K562 treated with DMSO at 1 percent for 48 hours (cell line): ENCODE results near the gene CYP3A5. TPM values are rescaled to one million over a fixed set of nuclear protein-coding genes. Genes with fewer than 3 reads are reported as not detected.

Source experiments
- total RNA-seq: library from RNA; unstranded; fragments of 300-600 nt; gene quantifications from 2 replicates; pipeline ENCODE4 v1.2.3, GENCODE V29; 2022; ENCODE audit warnings: low replicate concordance; ENCODE audit errors: extremely low read depth

Gene CYP3A5
- total RNA-seq = not detected in 2 replicates

GRCh38 chr7:99679400-99680191 lies at the start of gene CYP3A5:
CYP3A5 (minus strand) TSS chr7:99679996; CDS start chr7:99679896, 100 bp downstream.

DNA sequence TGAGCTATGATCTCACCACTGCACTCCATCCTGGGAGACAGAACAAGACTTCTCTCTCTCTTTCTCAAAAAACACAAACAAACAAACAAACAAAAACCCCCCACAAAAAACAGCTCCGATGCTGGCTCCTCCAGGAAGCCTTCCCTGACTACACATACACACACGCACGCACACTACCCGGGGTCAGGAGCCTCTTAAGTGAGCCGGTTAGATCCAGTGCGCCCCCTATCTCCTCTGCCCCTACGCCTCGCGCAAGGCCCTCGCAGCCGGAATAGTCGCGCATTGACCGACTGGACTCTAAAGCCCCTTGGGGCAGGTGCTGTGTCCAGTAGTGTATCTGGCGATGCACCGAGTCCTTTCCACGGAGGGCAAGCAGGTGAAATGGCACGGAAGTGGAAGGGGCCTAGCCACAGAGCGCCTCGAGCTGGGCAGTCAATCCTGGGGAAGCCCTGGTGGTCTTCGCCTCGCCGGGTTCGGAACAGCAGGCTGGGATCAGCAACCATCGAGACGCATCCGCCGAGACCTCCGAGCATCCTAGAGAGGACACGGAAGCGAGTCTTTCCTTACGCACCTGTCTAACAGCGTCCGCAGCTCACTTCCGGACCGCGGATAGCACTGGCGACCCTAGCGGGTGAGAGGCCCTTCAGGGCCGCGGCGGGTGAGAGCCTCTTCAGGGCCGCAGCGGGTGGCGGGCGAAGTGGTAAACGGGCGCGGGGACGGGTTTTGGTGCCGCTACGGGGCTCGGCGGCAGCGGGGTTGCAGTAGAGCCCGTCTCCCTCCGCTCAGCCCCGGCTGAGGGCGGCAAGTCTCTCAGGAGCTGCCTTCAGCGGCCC lies 63.2 kb downstream of the CYP3A5 start, which contains the start of gene ZSCAN25:
Gene ZSCAN25 (plus strand): TSS at position 588 of the 833 bp plus-strand sequence. CDS start 2,661 bp downstream, outside the sequence.

Other genes with a start within 250 kb of the CYP3A5 start
- gene PTCD1, start 241.2 kb downstream of the CYP3A5 start, total RNA-seq = not detected in 2 replicates
- gene CPSF4, start 241.1 kb downstream of the CYP3A5 start, total RNA-seq = not detected in 2 replicates
- not detected in 2 replicates for gene ATP5MF, start 213.8 kb downstream of the CYP3A5 start, total RNA-seq
- not detected in 2 replicates for gene ZNF789, start 207.1 kb downstream of the CYP3A5 start, total RNA-seq
- gene ZNF394, start 179.7 kb downstream of the CYP3A5 start, total RNA-seq = not detected in 2 replicates
- gene ZKSCAN5, start 175.3 kb downstream of the CYP3A5 start, total RNA-seq = not detected in 2 replicates
- not detected in 2 replicates for gene FAM200A, start 127.9 kb downstream of the CYP3A5 start, total RNA-seq
- gene ZNF655, start 121.4 kb downstream of the CYP3A5 start, total RNA-seq = not detected in 2 replicates
- not detected in 2 replicates for gene TMEM225B, start 81.7 kb downstream of the CYP3A5 start, total RNA-seq
- gene ZSCAN25, start 63.0 kb downstream of the CYP3A5 start, total RNA-seq = not detected in 2 replicates
- gene CYP3A7, start 55.2 kb upstream of the CYP3A5 start, total RNA-seq = not detected in 2 replicates
- not detected in 2 replicates for gene CYP3A4, start 104.2 kb upstream of the CYP3A5 start, total RNA-seq
- not detected in 2 replicates for gene CYP3A43, start 148.0 kb upstream of the CYP3A5 start, total RNA-seq
- not detected in 2 replicates for gene OR2AE1, start 197.0 kb upstream of the CYP3A5 start, total RNA-seq
- gene TRIM4, start 239.5 kb upstream of the CYP3A5 start, total RNA-seq = not detected in 2 replicates
- gene GJC3, start 249.6 kb upstream of the CYP3A5 start, total RNA-seq = not detected in 2 replicates